ENCODE measurements around the gene UBE4B. TPM values are rescaled to one million over a fixed set of nuclear protein-coding genes. Genes with fewer than 3 reads are reported as not detected.

The UBE4B gene
- total RNA-seq, 1 experiment from 2014 or later = 54.7 TPM

DNA sequence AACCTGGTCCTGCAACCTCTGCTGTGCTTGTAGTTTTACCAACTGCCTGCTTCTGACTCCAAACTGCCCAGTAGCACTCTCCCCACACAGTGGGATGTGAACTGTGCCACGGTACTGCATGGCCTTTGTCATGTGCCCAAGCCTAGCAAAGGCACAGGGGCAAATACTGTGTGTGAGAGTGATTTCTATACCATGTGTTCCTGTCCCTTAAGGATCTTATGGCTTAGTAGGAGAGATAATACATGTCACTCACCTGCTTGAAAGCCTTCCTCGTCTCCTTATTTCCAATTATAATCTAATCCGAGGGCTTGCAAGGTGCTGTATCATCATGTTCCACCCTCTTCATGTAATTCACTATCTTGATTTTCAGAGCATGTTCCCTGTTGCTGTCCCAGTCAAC is 51.3 kb downstream of the UBE4B start:
- no peak overlapping the region for H3K4me3 ChIP-seq (ENCODE audit: low read depth in 2 of 2, low read length in 2 of 2)
- no peak for DNase-seq (ENCODE audit: low read depth, low spot score)
- CTCF ChIA-PET = interaction anchor here (0.7 kb wide), 1 partner anchor 12 kb away, joined by 3 read pairs; no protein-coding TSS in a partner anchor
- POLR2A ChIA-PET = no interaction called here
- in situ Hi-C loops (cut with HindIII; ENCODE audit: low pct_unique_long_range_greater_than_20kb, low sequenced_read_pairs) = no loop called here
- H3K27me3 ChIP-seq (ENCODE audit: control insufficient read depth, insufficient read depth, low read length) = no peaks in the 10 kb centered on the region
- intact Hi-C loops (cut with micrococcal nuclease; ENCODE audit: unreplicated experiment) = no loop called here
- TF ChIP-seq CTCF (IDR thresholded peaks at IDR 0.05) (no peak), SIN3A (IDR thresholded peaks at IDR 0.05; ENCODE audit: borderline replicate concordance, insufficient read depth, low read depth, low read length) (no peak), POLR2AphosphoS5 (IDR thresholded peaks at IDR 0.05; ENCODE audit: low read depth, low read length) (no peak), TCF7L2 (IDR thresholded peaks at IDR 0.05; ENCODE audit: low read depth, low read length) (no peak), REST (IDR thresholded peaks at IDR 0.05; ENCODE audit: insufficient read depth in 1 of 2, low read depth in 2 of 2, low read length in 1 of 2) (no peak)
- no peak for ATAC-seq
- no peaks in the 10 kb centered on the region for H3K9me3 ChIP-seq (ENCODE audit: control insufficient read depth, insufficient read depth, low read depth, low read length)
- H3K27ac ChIP-seq (ENCODE audit: low read length) = no peak overlapping the region
- no TSS peak for BruUV-seq (replicated peaks)
- no peaks in the 10 kb centered on the region for H3K36me3 ChIP-seq (ENCODE audit: control insufficient read depth, insufficient read depth, low read length)
- H3K4me1 ChIP-seq (ENCODE audit: control insufficient read depth, insufficient read depth, low read length) = no peaks in the 10 kb centered on the region

- POLR2A ChIA-PET = no interaction called here
- DNase-seq (ENCODE audit: low read depth, low spot score) (no peak), ATAC-seq (no peak)
- no TSS peak for BruUV-seq (replicated peaks)
- no peaks in the 10 kb centered on the region for H3K27me3 ChIP-seq (ENCODE audit: control insufficient read depth, insufficient read depth, low read length)
- no peaks in the 10 kb centered on the region for H3K4me1 ChIP-seq (ENCODE audit: control insufficient read depth, insufficient read depth, low read length)
- no peak overlapping the region for H3K27ac ChIP-seq (ENCODE audit: low read length)
- CTCF ChIA-PET = interaction anchor here (0.7 kb wide), 1 partner anchor 13 kb away, joined by 3 read pairs; no protein-coding TSS in a partner anchor
- H3K9me3 ChIP-seq (ENCODE audit: control insufficient read depth, insufficient read depth, low read depth, low read length) = no peaks in the 10 kb centered on the region
- H3K36me3 ChIP-seq (ENCODE audit: control insufficient read depth, insufficient read depth, low read length) = no peaks in the 10 kb centered on the region
- in situ Hi-C loops (cut with HindIII; ENCODE audit: low pct_unique_long_range_greater_than_20kb, low sequenced_read_pairs) (no loop called here), intact Hi-C loops (cut with micrococcal nuclease; ENCODE audit: unreplicated experiment) (no loop called here)
- H3K4me3 ChIP-seq (ENCODE audit: low read depth in 2 of 2, low read length in 2 of 2) = no peak overlapping the region
- no peak for TF ChIP-seq CTCF (IDR thresholded peaks at IDR 0.05)
- no peak for TF ChIP-seq TCF7L2 (IDR thresholded peaks at IDR 0.05; ENCODE audit: low read depth, low read length)
- no peak for TF ChIP-seq SIN3A (IDR thresholded peaks at IDR 0.05; ENCODE audit: borderline replicate concordance, insufficient read depth, low read depth, low read length)
- no peak for TF ChIP-seq REST (IDR thresholded peaks at IDR 0.05; ENCODE audit: insufficient read depth in 1 of 2, low read depth in 2 of 2, low read length in 1 of 2)
- TF ChIP-seq POLR2AphosphoS5 (IDR thresholded peaks at IDR 0.05; ENCODE audit: low read depth, low read length) = no peak
Measured at GRCh38 chr1:10085076-10085475, 52.3 kb downstream of the UBE4B start.
